ENCODE measurements around the gene CPEB2.
A peak's percentile ranks its signal among the peaks of the same experiment; 100 is the strongest.

The CPEB2 gene

GRCh38 chr4:15001869-15002658 lies at the start of gene CPEB2:
Gene CPEB2, plus strand, starts transcription at chr4:15002481. Its CDS starts 193 bp downstream, at chr4:15002674.
- DNase-seq (ENCODE audit: extremely low read depth in 1 of 2, low read depth in 1 of 2), result peak; percentile 73 to 83

- DNase-seq (ENCODE audit: extremely low read depth in 1 of 2, low read depth in 1 of 2), result no peak
Measured at GRCh38 chr4:14958436-14958835, 43.8 kb upstream of the CPEB2 start.

GRCh38 chr4:14961292-14961691 lies 41.0 kb upstream of the CPEB2 start:
- no peak for DNase-seq (ENCODE audit: extremely low read depth in 1 of 2, low read depth in 1 of 2)

GRCh38 chr4:14965071-14965470 lies 37.2 kb upstream of the CPEB2 start:
- no peak for DNase-seq (ENCODE audit: extremely low read depth in 1 of 2, low read depth in 1 of 2)

GRCh38 chr4:14967982-14968381 lies 34.3 kb upstream of the CPEB2 start:
- DNase-seq (ENCODE audit: extremely low read depth in 1 of 2, low read depth in 1 of 2), result no peak

- DNase-seq (ENCODE audit: extremely low read depth in 1 of 2, low read depth in 1 of 2), result no peak
Measured at GRCh38 chr4:14977830-14978229, 24.5 kb upstream of the CPEB2 start.

GRCh38 chr4:14984448-14984847 lies 17.8 kb upstream of the CPEB2 start:
- no peak for DNase-seq (ENCODE audit: extremely low read depth in 1 of 2, low read depth in 1 of 2)

GRCh38 chr4:14985161-14985560 lies 17.1 kb upstream of the CPEB2 start:
- DNase-seq (ENCODE audit: extremely low read depth in 1 of 2, low read depth in 1 of 2), result no peak

GRCh38 chr4:14985843-14986242 lies 16.4 kb upstream of the CPEB2 start:
- DNase-seq (ENCODE audit: extremely low read depth in 1 of 2, low read depth in 1 of 2), result no peak

- no peak for DNase-seq (ENCODE audit: extremely low read depth in 1 of 2, low read depth in 1 of 2)
Measured at GRCh38 chr4:14987054-14987453, 15.2 kb upstream of the CPEB2 start.

GRCh38 chr4:14990484-14990883 lies 11.8 kb upstream of the CPEB2 start:
- no peak for DNase-seq (ENCODE audit: extremely low read depth in 1 of 2, low read depth in 1 of 2)

- DNase-seq (ENCODE audit: extremely low read depth in 1 of 2, low read depth in 1 of 2), result no peak
Measured at GRCh38 chr4:14994242-14994641, 8.0 kb upstream of the CPEB2 start.

- DNase-seq (ENCODE audit: extremely low read depth in 1 of 2, low read depth in 1 of 2), result peak in 1 of 2 donors; percentile 35
Measured at GRCh38 chr4:15001248-15001868, 923 bp upstream of the CPEB2 start.

GRCh38 chr4:15002659-15003400 lies 549 bp downstream of the CPEB2 start:
- peak; percentile 58 to 72 for DNase-seq (ENCODE audit: extremely low read depth in 1 of 2, low read depth in 1 of 2)

- peak in 1 of 2 donors; percentile 43 for DNase-seq (ENCODE audit: extremely low read depth in 1 of 2, low read depth in 1 of 2)
Measured at GRCh38 chr4:15003401-15003890, 1.2 kb downstream of the CPEB2 start.

- DNase-seq (ENCODE audit: extremely low read depth in 1 of 2, low read depth in 1 of 2), result peak in 1 of 2 donors; percentile 28
Measured at GRCh38 chr4:15003891-15004738, 1.8 kb downstream of the CPEB2 start.

GRCh38 chr4:15004739-15005301 lies 2.5 kb downstream of the CPEB2 start:
- peak in 1 of 2 donors; percentile 11 for DNase-seq (ENCODE audit: extremely low read depth in 1 of 2, low read depth in 1 of 2)

GRCh38 chr4:15005474-15006115 lies 3.3 kb downstream of the CPEB2 start:
- DNase-seq (ENCODE audit: extremely low read depth in 1 of 2, low read depth in 1 of 2), result no peak

GRCh38 chr4:15006416-15007024 lies 4.2 kb downstream of the CPEB2 start:
- DNase-seq (ENCODE audit: extremely low read depth in 1 of 2, low read depth in 1 of 2), result no peak

All from activated CD8-positive, alpha-beta memory T cell treated with anti-CD3 and anti-CD28 coated beads for 1 hour (primary cell).